Medulla oblongata (tissue), 1 donor: ENCODE results near the gene DCANP1.

Experiments used
- DNase-seq: peaks from one replicate; pipeline ENCODE4 v3.0.0-alpha.2; 2015; ENCODE audit errors: extremely low spot score

The DCANP1 gene

DNA sequence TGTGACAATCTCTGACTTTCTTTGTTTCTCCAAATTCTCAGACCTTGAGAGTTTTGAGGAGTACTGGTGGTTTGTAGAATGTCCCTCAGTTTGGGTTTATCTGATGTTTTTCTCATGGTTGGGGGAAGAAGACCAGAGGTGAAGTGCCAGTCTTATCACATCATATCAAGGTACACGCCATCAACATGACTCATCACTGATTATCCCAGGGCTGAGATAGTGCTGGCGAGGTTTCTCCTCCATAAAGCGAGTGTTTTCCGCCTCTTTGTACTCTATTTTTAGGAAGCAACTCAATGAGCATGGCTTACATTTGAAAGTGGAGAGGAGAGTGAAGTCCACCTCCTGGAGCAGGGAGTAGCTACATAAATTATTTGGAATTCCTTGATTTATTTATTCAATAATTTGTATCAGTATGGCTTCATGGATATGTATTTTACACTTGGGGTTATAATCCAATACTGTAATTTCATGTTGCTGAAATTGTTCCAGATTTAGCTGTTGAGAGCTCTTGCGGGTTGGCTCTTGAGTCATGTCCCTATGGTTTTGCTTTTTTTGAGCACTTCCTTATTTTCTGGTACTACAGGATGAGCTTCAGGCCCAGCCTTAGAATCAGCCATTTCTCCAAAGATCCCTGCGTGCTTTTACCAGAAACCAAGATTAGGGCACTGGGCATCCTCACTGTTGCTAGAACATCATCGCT is 23.9 kb downstream of the DCANP1 start:
- DNase-seq = peak; percentile 38

DNA sequence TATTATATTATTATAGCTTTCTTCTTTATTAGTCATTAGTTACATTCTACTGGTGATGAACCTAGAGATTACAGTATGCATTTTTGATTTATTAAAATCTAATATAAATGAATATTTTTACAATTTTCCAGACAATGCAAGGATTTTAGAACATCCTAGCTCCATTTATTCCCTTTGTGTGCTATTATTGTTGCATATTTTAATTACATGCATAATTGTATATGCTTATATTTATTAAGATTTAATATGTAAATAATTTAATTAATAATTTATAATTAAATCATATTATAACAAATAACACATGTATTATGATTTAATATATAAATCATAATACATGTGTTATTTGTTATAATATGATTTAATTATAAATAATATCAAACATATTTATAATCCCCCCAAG is 24.7 kb downstream of the DCANP1 start:
- no peak for DNase-seq

DNA sequence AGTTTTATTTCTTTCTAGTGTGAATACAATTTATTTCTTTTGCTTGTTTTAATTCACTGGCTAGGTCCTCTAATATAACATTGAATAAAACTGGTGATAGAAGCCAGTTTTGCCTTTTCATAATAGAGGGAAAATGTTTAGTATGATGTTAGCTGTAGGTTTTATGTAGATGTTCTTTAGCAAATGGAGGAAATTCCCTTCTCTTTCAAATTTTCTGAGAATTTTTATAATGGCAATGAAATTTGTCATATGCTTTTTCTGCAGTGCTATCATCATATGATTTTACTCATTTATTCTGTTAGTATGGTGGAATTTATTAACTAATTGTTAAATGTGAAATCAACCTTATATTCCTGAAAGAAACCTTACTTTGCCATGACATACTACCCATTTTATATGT is 30.1 kb downstream of the DCANP1 start:
- no peak for DNase-seq

DNA sequence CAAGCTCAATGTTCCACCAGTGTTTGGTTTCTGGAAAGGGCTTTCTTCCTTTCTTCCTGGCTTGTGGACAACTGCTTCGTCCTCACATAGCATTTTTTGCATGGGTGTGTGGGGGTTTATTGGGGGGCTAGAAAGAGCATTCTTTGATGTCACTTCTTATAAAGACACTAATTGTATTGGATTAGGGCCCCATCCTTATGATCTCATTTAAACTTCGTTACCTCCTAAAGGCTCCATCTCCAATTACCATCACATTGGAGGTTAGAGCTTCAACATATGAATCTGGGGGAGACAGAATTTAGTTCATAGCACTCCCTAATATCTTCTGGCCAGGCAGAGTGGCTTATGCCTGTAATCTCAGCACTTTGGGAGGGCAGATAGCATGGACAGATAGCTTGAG is 42.1 kb downstream of the DCANP1 start:
- no peak for DNase-seq

DNA sequence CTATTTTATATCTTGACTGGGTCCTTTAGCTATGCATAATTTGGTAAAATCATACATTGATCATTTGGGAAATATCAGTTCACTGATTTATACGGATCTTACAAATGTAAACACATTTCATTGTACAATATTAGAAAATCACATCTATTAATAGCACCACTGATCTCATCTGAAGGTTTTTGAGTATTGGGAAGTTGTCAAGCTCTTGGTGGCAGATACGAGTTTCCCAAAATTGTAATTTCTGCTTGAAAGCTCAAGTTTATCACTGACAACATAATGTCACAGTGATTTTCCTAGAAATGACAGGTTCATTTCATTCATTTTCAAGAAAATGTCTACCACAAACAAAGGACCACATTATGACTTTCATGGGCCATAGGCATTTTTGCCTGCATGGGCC is 45.1 kb downstream of the DCANP1 start:
- no peak for DNase-seq

DNA sequence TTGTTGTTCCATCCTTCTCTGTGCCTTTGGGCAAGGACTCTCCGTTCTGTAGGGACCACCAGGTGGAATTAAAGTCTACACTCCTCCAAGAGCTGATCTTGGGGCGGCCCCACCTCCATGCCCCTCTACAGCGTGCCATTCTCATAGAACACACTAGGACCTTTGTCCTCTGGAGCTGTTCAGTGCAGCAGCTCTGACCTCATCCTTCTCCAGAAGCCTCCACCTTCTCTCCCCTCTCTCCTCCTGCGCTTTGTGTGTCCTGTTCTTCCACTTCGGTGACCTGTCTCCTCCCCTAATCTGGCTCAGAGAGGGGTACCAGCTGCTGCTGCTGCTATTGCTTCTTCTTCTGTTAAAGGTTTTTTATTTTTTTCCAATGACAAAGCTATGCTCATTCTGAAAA is 46.3 kb downstream of the DCANP1 start:
- no peak for DNase-seq

DNA sequence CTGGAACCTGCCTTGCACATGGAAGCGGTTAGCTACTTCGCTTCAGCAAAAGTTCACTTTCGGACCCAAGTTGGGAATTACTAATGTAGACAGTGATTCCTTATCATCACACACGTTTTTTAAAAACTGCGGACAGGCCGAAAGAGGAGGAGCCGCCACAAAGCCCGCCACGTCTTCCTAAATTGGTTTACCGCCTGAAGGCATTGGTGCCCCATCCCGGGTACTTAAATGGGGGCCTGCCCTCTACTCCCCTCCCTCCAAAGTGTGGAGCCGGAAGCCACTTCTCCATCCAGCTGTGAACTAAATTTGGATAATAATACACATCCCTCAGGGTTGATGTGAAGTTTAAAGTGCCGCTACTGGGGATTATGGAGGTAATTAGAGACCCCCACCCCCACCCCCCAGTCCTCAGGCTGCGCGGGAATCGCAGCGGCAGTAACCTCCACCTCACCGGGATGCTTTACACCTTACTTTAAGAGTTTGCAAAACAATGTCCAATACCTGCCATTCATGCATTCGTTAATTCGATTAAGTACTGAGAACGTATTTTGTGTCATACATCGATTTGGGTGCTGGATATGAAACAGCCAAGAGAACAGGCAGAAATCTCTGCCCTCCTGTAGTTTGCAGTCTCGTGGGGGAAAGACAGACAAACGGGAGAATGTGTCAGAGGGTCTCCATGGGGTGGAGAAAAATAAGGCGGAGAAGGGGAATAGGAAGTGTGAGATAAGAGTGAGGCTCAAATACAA is 47.2 kb downstream of the DCANP1 start:
- DNase-seq = no peak

DNA sequence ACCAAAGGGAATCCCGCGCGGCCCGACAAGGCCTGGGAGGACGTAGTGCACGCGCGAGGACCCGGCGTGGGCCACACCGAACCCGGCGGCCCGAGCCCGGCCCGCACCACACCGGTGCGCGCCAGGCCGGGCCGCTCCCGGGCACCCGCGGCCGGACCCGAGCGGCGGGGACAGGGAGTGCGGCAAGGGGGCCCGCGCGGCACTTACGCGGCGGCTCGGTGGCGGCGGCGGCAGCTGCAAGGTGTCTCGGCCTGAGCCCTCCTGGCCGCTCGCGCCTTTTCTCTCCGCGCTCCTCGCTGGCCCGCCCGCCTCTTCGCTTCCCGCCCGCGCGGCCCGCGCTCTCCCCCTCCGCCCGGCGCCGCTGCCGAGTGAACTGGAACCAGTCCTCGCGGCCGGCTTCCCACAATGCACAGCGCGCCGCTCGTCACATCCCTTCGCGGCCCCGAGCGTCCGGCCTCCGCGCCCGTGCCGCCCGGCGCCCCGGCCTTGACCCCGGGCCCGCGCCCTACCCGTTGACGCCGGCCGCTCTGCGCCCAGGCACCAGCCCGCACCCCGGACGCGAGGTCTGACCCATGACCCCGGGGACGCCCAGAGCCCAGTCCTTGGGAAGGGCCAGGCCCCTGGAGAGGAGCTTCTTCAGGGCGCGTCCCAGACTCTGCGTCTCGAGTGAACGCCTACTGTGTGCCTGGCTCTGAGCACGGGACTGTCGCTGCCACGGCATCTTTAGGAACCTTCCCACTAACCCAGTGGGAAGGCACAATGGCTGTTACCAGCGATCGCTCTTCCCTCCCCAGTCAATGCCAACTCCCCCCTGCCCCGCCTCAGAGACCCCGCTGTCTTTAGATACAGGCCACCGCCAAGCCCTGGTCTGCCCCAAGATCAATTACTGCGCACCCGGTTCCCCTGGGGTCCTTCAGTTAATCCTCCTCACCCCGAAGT is 48.0 kb downstream of the DCANP1 start, which contains the start of gene MACROH2A1:
Gene MACROH2A1, minus strand, starts transcription at position 377 of the 939 bp plus-strand sequence. CDS start 10,138 bp downstream, outside the sequence.
- DNase-seq = peak; percentile 88

DNA sequence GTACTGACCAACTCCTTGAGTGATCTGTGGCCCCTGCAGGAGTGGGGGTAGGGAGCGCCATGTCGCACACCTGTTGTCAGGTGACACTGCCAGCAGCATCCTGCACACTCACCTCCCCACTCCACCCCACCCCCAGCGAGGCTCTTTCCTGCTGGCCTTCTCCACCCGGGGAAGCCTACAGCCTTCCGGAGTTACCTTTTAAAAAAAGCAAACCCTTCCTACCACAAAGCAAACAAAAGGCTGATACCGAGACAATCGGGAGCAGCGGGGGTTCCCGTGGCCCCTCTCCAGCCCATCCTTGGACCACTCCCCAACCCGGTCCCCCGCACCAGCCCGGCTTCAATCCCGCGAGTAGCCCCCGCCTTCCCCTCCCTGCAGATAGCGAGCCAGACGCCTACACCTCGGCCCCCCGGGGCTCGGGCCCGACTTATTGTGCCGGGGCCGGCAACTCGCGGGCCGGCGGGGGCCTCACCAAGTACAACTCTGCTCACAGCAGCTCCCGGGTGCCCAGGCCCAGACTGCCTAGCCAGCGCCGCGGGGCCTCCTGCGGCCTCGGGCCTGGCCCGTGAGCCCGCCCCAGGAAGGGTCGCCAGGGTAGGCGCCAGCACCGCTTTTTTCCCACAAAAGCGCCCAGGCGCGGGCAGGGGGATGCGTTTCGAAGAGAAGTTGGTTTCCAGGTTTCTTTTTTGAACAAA is 48.8 kb downstream of the DCANP1 start:
- no peak for DNase-seq

DNA sequence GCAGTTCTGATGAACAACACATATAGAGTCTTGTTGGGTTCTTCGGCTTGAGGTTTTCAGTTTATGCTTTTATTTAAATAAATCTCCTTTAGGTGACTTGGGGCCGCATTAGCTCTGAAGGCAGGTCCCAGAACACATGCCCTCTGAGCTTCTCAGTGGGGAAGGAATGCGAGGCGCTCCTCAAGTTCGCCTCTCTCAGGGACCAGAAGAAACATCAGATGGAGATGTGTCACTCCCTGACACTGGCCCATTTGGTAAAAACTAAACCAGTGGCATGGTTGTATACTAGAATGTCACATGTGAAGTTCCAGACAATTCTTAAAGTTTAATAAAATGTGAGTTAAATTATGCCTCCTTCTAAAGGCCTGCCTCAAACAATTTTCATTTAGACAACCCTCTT is 50.1 kb downstream of the DCANP1 start:
- DNase-seq = no peak

DNA sequence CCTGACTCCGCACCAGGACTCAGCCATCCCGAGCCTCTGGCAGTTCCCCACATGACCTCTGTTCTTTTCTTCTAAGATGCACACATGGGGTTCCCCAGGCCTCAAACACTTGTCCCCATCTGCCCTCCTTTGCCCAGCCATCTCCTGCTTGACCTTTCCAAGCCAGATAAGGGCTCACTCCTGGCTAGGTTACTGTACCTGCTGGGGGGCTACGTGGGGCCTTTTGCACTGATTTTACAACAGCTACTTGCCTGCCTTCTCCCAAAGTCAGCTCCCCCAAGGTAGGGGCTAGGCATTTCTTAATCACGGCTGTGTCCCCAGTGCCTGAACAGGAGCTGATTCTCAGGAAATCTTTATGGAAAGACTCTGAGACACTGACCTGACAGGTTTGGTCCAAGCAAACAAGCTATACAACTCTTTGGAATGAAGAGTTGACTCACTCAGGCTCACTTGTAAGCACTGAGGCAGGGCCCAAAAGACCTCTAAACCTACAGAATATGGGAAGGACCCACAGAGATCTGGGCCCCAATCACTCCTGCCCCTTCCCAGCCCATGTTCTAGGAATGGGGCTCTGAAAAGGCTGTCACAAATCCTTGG is 50.6 kb downstream of the DCANP1 start:
- no peak for DNase-seq

DNA sequence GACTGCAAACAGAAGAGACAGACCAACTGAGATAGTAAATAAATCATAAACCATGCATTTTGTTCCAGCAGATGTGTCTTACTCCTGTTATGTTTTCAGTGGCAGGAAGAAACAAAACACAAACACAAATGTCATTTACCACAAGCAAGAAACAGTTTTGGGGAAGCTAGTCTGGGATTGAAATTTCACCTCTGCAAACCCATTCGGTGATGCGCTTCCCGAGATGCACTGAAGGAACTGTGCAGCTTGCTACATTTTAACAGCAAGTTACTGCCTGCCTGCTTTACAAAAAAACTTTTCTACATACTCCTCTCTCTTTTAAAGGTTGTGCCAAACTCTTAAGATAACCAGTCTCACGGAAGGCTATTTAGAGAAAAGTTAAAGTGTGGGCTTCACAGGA is 51.3 kb downstream of the DCANP1 start:
- DNase-seq = no peak

DNA sequence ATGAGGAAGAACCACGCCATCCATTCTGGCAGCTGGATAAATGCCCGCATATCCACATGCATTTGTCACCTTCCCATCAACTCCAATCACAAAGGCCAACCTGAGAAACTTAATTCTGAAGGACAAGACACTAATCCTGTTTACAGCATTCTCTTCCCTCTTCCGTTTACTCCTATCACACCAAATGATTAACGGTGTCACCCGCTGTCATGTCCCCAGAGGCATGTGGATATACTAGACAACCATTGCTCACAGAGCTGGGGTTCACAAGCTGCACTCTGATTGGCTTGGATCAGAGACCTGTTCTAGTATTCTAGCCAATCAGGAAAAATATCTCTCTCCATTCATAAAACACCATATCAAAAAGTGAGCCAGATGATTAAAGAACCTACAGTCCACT is 51.7 kb downstream of the DCANP1 start:
- DNase-seq = no peak
